Measurements from ENCODE around the gene NDNF. TPM values are rescaled to one million over a fixed set of nuclear protein-coding genes. Genes with fewer than 3 reads are reported as not detected.
A peak's percentile ranks its signal among the peaks of the same experiment; 100 is the strongest.

Gene NDNF
- total RNA-seq, 2 donors from 2014 or later = not detected

GRCh38 chr4:121061861-121062260, 10.5 kb downstream of the NDNF start:
- Mint-ChIP-seq H3K27ac (no peak overlapping the region), H3K36me3 (no peaks in the 10 kb centered on the region), H3K27me3 (peaks cover 35 to 45% of the 10 kb centered on the region in 2 donors), H3K9me3 (no peaks in the 10 kb centered on the region), H3K4me1 (ENCODE audit: low read depth in 2 of 2) (no peaks in the 10 kb centered on the region), H3K4me3 (no peak overlapping the region)
- ATAC-seq (no peak), DNase-seq (ENCODE audit: low spot score) (no peak)

- H3K27me3 Mint-ChIP-seq = peaks cover 39 to 52% of the 10 kb centered on the region in 2 donors
- ATAC-seq (no peak), DNase-seq (ENCODE audit: low spot score) (no peak)
- no peak overlapping the region for H3K4me3 Mint-ChIP-seq
- H3K27ac Mint-ChIP-seq = no peak overlapping the region
- H3K36me3 Mint-ChIP-seq = no peaks in the 10 kb centered on the region
- H3K9me3 Mint-ChIP-seq = no peaks in the 10 kb centered on the region
- no peaks in the 10 kb centered on the region for H3K4me1 Mint-ChIP-seq (ENCODE audit: low read depth in 2 of 2)
Measured at GRCh38 chr4:121061215-121061614, 11.1 kb downstream of the NDNF start.

GRCh38 chr4:121057466-121057922, 14.8 kb downstream of the NDNF start:
- no peaks in the 10 kb centered on the region for H3K36me3 Mint-ChIP-seq
- no peak overlapping the region for H3K27ac Mint-ChIP-seq
- ATAC-seq (no peak), DNase-seq (ENCODE audit: low spot score) (no peak)
- no peaks in the 10 kb centered on the region for H3K9me3 Mint-ChIP-seq
- no peak overlapping the region for H3K4me3 Mint-ChIP-seq
- H3K27me3 Mint-ChIP-seq = peaks cover 40 to 61% of the 10 kb centered on the region in 2 donors
- H3K4me1 Mint-ChIP-seq (ENCODE audit: low read depth in 2 of 2) = peaks cover 2 to 6% of the 10 kb centered on the region in 2 donors

- ATAC-seq = no peak
- H3K4me3 Mint-ChIP-seq = no peak overlapping the region
- H3K27ac Mint-ChIP-seq = no peak overlapping the region
- peaks cover 2 to 6% of the 10 kb centered on the region in 2 donors for H3K4me1 Mint-ChIP-seq (ENCODE audit: low read depth in 2 of 2)
- H3K36me3 Mint-ChIP-seq = no peaks in the 10 kb centered on the region
- DNase-seq (ENCODE audit: low spot score) = no peak
- H3K9me3 Mint-ChIP-seq = no peaks in the 10 kb centered on the region
- H3K27me3 Mint-ChIP-seq = peaks cover 35 to 46% of the 10 kb centered on the region in 2 donors
Measured at GRCh38 chr4:121056066-121056465, 16.3 kb downstream of the NDNF start.

- ATAC-seq (no peak), DNase-seq (ENCODE audit: low spot score) (no peak)
- no peak overlapping the region for H3K27ac Mint-ChIP-seq
- peaks cover 2 to 6% of the 10 kb centered on the region in 2 donors for H3K4me1 Mint-ChIP-seq (ENCODE audit: low read depth in 2 of 2)
- no peaks in the 10 kb centered on the region for H3K36me3 Mint-ChIP-seq
- no peak overlapping the region for H3K4me3 Mint-ChIP-seq
- peaks cover 29 to 44% of the 10 kb centered on the region in 2 donors for H3K27me3 Mint-ChIP-seq
- H3K9me3 Mint-ChIP-seq = no peaks in the 10 kb centered on the region
Measured at GRCh38 chr4:121054373-121054772, 18.0 kb downstream of the NDNF start.

GRCh38 chr4:121053601-121054143, 18.7 kb downstream of the NDNF start:
- H3K27me3 Mint-ChIP-seq = peaks cover 26 to 39% of the 10 kb centered on the region in 2 donors
- ATAC-seq (no peak), DNase-seq (ENCODE audit: low spot score) (no peak)
- no peak overlapping the region for H3K4me3 Mint-ChIP-seq
- H3K36me3 Mint-ChIP-seq = no peaks in the 10 kb centered on the region
- no peaks in the 10 kb centered on the region for H3K9me3 Mint-ChIP-seq
- H3K4me1 Mint-ChIP-seq (ENCODE audit: low read depth in 2 of 2) = peaks cover 2 to 6% of the 10 kb centered on the region in 2 donors
- H3K27ac Mint-ChIP-seq = no peak overlapping the region

GRCh38 chr4:121050300-121050699, 22.0 kb downstream of the NDNF start:
- Mint-ChIP-seq H3K4me3 (no peak overlapping the region), H3K9me3 (no peaks in the 10 kb centered on the region), H3K27ac (no peak overlapping the region), H3K27me3 (peaks cover 8 to 18% of the 10 kb centered on the region in 2 donors), H3K4me1 (ENCODE audit: low read depth in 2 of 2) (peaks cover 2 to 6% of the 10 kb centered on the region in 2 donors), H3K36me3 (no peaks in the 10 kb centered on the region)
- DNase-seq (ENCODE audit: low spot score) (no peak), ATAC-seq (no peak)

- H3K27ac Mint-ChIP-seq = no peak overlapping the region
- H3K4me1 Mint-ChIP-seq (ENCODE audit: low read depth in 2 of 2) = peaks cover 2 to 6% of the 10 kb centered on the region in 2 donors
- H3K36me3 Mint-ChIP-seq = no peaks in the 10 kb centered on the region
- H3K4me3 Mint-ChIP-seq = no peak overlapping the region
- no peaks in the 10 kb centered on the region for H3K9me3 Mint-ChIP-seq
- ATAC-seq (no peak), DNase-seq (ENCODE audit: low spot score) (no peak)
- peaks cover 2 to 7% of the 10 kb centered on the region in 2 donors for H3K27me3 Mint-ChIP-seq
Measured at GRCh38 chr4:121049072-121049599, 23.2 kb downstream of the NDNF start.

GRCh38 chr4:121048165-121048564, 24.2 kb downstream of the NDNF start:
- Mint-ChIP-seq H3K27me3 (peaks cover 2 to 7% of the 10 kb centered on the region in 2 donors), H3K4me3 (no peak overlapping the region), H3K9me3 (no peaks in the 10 kb centered on the region), H3K36me3 (no peaks in the 10 kb centered on the region), H3K4me1 (ENCODE audit: low read depth in 2 of 2) (peaks cover 0 to under 1% of the 10 kb centered on the region in 2 donors), H3K27ac (no peak overlapping the region)
- DNase-seq (ENCODE audit: low spot score) (no peak), ATAC-seq (no peak)

GRCh38 chr4:121041307-121042090, 30.8 kb downstream of the NDNF start:
- H3K27ac Mint-ChIP-seq = no peak overlapping the region
- H3K4me1 Mint-ChIP-seq (ENCODE audit: low read depth in 2 of 2) = peaks cover 0 to 7% of the 10 kb centered on the region in 2 donors
- ATAC-seq (peak; percentile 64 to 91), DNase-seq (ENCODE audit: low spot score) (no peak)
- no peaks in the 10 kb centered on the region for H3K36me3 Mint-ChIP-seq
- no peaks in the 10 kb centered on the region for H3K9me3 Mint-ChIP-seq
- H3K27me3 Mint-ChIP-seq = peaks cover 26% of the 10 kb centered on the region in 2 donors
- no peak overlapping the region for H3K4me3 Mint-ChIP-seq

GRCh38 chr4:121034017-121034416, 38.3 kb downstream of the NDNF start:
- H3K36me3 Mint-ChIP-seq = no peaks in the 10 kb centered on the region
- H3K9me3 Mint-ChIP-seq = no peaks in the 10 kb centered on the region
- no peak overlapping the region for H3K27ac Mint-ChIP-seq
- DNase-seq (ENCODE audit: low spot score) = no peak
- peaks cover 2 to 12% of the 10 kb centered on the region in 2 donors for H3K27me3 Mint-ChIP-seq
- no peak for ATAC-seq
- H3K4me3 Mint-ChIP-seq = no peak overlapping the region
- H3K4me1 Mint-ChIP-seq (ENCODE audit: low read depth in 2 of 2) = no peaks in the 10 kb centered on the region

- Mint-ChIP-seq H3K27me3 (peaks cover 9 to 17% of the 10 kb centered on the region in 2 donors), H3K4me3 (no peak overlapping the region), H3K27ac (no peak overlapping the region), H3K36me3 (no peaks in the 10 kb centered on the region), H3K4me1 (ENCODE audit: low read depth in 2 of 2) (no peaks in the 10 kb centered on the region), H3K9me3 (no peaks in the 10 kb centered on the region)
- ATAC-seq (no peak), DNase-seq (ENCODE audit: low spot score) (no peak)
Measured at GRCh38 chr4:121030711-121031110, 41.6 kb downstream of the NDNF start.

GRCh38 chr4:121030131-121030530, 42.2 kb downstream of the NDNF start:
- Mint-ChIP-seq H3K27ac (no peak overlapping the region), H3K4me3 (no peak overlapping the region), H3K36me3 (no peaks in the 10 kb centered on the region), H3K9me3 (no peaks in the 10 kb centered on the region), H3K27me3 (peaks cover 12 to 20% of the 10 kb centered on the region in 2 donors), H3K4me1 (ENCODE audit: low read depth in 2 of 2) (no peaks in the 10 kb centered on the region)
- no peak for DNase-seq (ENCODE audit: low spot score)
- no peak for ATAC-seq

- Mint-ChIP-seq H3K27ac (no peak overlapping the region), H3K4me3 (no peak overlapping the region), H3K9me3 (no peaks in the 10 kb centered on the region), H3K36me3 (no peaks in the 10 kb centered on the region), H3K4me1 (ENCODE audit: low read depth in 2 of 2) (no peaks in the 10 kb centered on the region), H3K27me3 (peaks cover 26 to 28% of the 10 kb centered on the region in 2 donors)
- DNase-seq (ENCODE audit: low spot score) (no peak), ATAC-seq (no peak)
Measured at GRCh38 chr4:121026034-121026433, 46.3 kb downstream of the NDNF start.
